Subcutaneous adipose tissue (tissue), 4 donors: Measurements from ENCODE around the gene FRMPD4. TPM values are rescaled to one million over a fixed set of nuclear protein-coding genes. Genes with fewer than 3 reads are reported as not detected.

Source experiments
- CTCF ChIP-seq: fragments of 450-650 bp; IDR thresholded peaks from one replicate; pipeline ENCODE4 v1.5.1; 2016; ENCODE audit warnings: low read depth, mild to moderate bottlenecking, control low read depth, antibody characterized with exemption, moderate library complexity
- total RNA-seq, 4 donors: library from RNA; depleted of rRNA; stranded (reverse); fragments of >200 nt; gene quantifications; one replicate each; pipeline ENCODE4 v1.1.0, GENCODE V29; 2016

The FRMPD4 gene
- total RNA-seq, 4 donors from 2014 or later, result 0.17 to 0.44 (median 0.19) TPM; not detected in 1

- no peak for TF ChIP-seq CTCF
These were observed 555.5 kb downstream of the FRMPD4 start for GRCh38 chrX:12693754-12694153.

GRCh38 chrX:12700745-12701144 lies 562.5 kb downstream of the FRMPD4 start:
- no peak for TF ChIP-seq CTCF

GRCh38 chrX:12701628-12702027 lies 563.4 kb downstream of the FRMPD4 start:
- no peak for TF ChIP-seq CTCF

GRCh38 chrX:12702509-12703091 lies 564.3 kb downstream of the FRMPD4 start:
- no peak for TF ChIP-seq CTCF

GRCh38 chrX:12704706-12705105 lies 566.4 kb downstream of the FRMPD4 start:
- TF ChIP-seq CTCF, result no peak

GRCh38 chrX:12709047-12709446 lies 570.8 kb downstream of the FRMPD4 start:
- no peak for TF ChIP-seq CTCF

GRCh38 chrX:12711435-12712040 lies 573.3 kb downstream of the FRMPD4 start:
- no peak for TF ChIP-seq CTCF
